Right renal pelvis (tissue), 4 donors: ENCODE measurements around the gene IL1RAPL1. TPM values are rescaled to one million over a fixed set of nuclear protein-coding genes. Genes with fewer than 3 reads are reported as not detected.
"Not testable (repeated sequence)": the region's sequence is repeated elsewhere in the genome, so short reads cannot be mapped to it uniquely, and the experiment has no call there.

ENCODE experiments used
- DNase-seq, 4 donors: peaks; one replicate each; pipeline ENCODE4 v3.0.0-alpha.2; 2013; ENCODE audit warnings: low read depth in 4 of 4, low spot score in 3 of 4, missing footprints in 1 of 4
- polyA plus RNA-seq, 4 donors: library from polyadenylated mRNA; unstranded; fragments of 120-200 nt; gene quantifications; one replicate each; pipeline ENCODE4 v1.2.1, GENCODE V29; 2013; ENCODE audit not compliant: insufficient read length in 4 of 4

IL1RAPL1 gene
- polyA plus RNA-seq, 4 donors: 2.4 to 3.1 (median 2.8) TPM

- DNase-seq: no peak
These were observed 495.3 kb downstream of the IL1RAPL1 start for GRCh38 chrX:29082558-29082957.

GRCh38 chrX:29083823-29084222 is 496.6 kb downstream of the IL1RAPL1 start:
- no peak for DNase-seq

GRCh38 chrX:29090811-29091210 is 503.6 kb downstream of the IL1RAPL1 start:
- DNase-seq: peak in 1 of 4 donors; percentile 5

GRCh38 chrX:29107231-29107630 is 520.0 kb downstream of the IL1RAPL1 start:
- no peak for DNase-seq

GRCh38 chrX:29110041-29110440 is 522.8 kb downstream of the IL1RAPL1 start:
- DNase-seq: no peak

- DNase-seq: no peak
These were observed 526.0 kb downstream of the IL1RAPL1 start for GRCh38 chrX:29113221-29113620.

GRCh38 chrX:29122817-29123216 is 535.6 kb downstream of the IL1RAPL1 start:
- not testable (repeated sequence) for DNase-seq

- DNase-seq: no peak
These were observed 543.7 kb downstream of the IL1RAPL1 start for GRCh38 chrX:29130905-29131304.

GRCh38 chrX:29136904-29137303 is 549.7 kb downstream of the IL1RAPL1 start:
- DNase-seq: no peak

GRCh38 chrX:29138003-29138402 is 550.8 kb downstream of the IL1RAPL1 start:
- DNase-seq: no peak

- DNase-seq: no peak
These were observed 556.1 kb downstream of the IL1RAPL1 start for GRCh38 chrX:29143356-29143755.

- no peak for DNase-seq
These were observed 556.5 kb downstream of the IL1RAPL1 start for GRCh38 chrX:29143756-29144155.

GRCh38 chrX:29145316-29145715 is 558.1 kb downstream of the IL1RAPL1 start:
- DNase-seq: no peak

GRCh38 chrX:29148511-29148910 is 561.3 kb downstream of the IL1RAPL1 start:
- no peak for DNase-seq

GRCh38 chrX:29155286-29155685 is 568.0 kb downstream of the IL1RAPL1 start:
- no peak for DNase-seq

GRCh38 chrX:29172880-29173279 is 585.6 kb downstream of the IL1RAPL1 start:
- no peak for DNase-seq

- no peak for DNase-seq
These were observed 600.0 kb downstream of the IL1RAPL1 start for GRCh38 chrX:29187264-29187663.

GRCh38 chrX:29196501-29196900 is 609.3 kb downstream of the IL1RAPL1 start:
- DNase-seq: no peak

- DNase-seq: no peak
These were observed 628.0 kb downstream of the IL1RAPL1 start for GRCh38 chrX:29215251-29215650.

- DNase-seq: no peak
These were observed 638.4 kb downstream of the IL1RAPL1 start for GRCh38 chrX:29225670-29226069.

GRCh38 chrX:29229802-29230201 is 642.6 kb downstream of the IL1RAPL1 start:
- DNase-seq: no peak

- DNase-seq: no peak
These were observed 644.6 kb downstream of the IL1RAPL1 start for GRCh38 chrX:29231800-29232199.

GRCh38 chrX:29233592-29234183 is 646.4 kb downstream of the IL1RAPL1 start:
- DNase-seq: no peak
